ENCODE results near the gene PDP2.
A peak's percentile ranks its signal among the peaks of the same experiment; 100 is the strongest.
"Not testable (repeated sequence)": the region's sequence is repeated elsewhere in the genome, so short reads cannot be mapped to it uniquely, and the experiment has no call there.

Gene PDP2

DNA sequence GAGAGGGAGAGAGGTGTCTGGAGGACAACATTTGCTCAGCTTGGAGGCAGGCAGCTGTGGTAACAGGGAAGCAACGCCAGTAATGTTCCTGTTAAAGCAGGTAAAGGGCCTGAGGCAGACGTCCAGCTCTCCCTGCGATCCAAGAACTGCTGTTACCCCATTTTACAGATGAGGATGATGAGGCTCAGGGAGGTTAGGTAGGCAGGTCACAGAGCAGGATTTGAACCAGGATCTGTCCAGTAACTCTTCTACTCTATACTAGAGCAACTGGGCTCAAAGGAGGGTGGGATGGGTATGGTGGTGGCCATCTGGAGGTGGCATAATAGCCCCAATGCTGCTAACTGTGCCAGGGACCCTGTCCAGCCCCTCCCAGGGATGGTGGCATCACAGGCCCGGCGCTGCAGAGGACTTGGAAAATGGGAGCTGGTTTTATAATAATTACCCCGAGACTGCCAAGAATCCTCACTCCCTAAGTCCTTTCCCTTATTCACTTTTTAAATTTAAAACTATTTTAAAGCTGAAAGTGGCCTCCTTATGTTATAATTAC, 24.1 kb upstream of the PDP2 start:
- no peak for DNase-seq

DNA sequence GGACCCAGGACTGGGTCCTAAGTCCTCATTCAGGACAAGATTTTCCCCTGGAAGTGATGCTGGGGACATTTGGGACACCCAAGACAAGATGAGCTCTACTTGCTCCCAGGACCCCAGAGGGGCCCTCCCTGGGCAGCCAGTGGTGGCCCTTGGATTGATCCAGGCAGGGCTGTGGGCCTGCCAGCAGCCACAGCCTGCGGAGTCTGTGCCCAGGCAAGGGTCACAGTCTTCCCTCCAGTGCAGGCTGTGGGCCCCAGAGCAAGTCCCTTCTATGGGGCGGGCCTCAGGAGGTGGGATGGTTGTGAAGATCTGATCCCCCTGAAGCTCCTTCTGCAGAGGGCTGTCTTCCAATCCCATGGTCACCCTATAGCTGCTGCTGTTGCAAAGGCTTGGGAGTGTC, 23.5 kb upstream of the PDP2 start:
- DNase-seq: no peak

DNA sequence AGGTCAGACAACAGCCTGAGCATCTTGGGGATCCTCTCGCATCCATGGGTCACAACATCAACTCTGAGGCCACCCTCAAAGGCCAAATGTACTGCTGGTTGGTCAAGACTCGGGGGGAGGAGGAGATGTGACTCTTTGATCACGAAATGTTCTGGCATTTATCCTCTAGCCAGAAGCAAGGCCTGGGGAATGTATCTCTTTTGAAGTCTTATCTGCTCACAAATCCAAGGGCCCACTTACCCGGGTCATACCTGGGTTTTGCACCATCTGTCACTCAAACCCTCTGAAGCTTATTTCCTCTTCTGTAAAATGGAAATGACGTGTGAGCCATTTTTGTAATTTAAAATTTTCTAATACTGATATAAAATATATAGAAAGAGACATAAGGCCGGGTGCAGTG, 22.9 kb upstream of the PDP2 start:
- no peak for DNase-seq

DNA sequence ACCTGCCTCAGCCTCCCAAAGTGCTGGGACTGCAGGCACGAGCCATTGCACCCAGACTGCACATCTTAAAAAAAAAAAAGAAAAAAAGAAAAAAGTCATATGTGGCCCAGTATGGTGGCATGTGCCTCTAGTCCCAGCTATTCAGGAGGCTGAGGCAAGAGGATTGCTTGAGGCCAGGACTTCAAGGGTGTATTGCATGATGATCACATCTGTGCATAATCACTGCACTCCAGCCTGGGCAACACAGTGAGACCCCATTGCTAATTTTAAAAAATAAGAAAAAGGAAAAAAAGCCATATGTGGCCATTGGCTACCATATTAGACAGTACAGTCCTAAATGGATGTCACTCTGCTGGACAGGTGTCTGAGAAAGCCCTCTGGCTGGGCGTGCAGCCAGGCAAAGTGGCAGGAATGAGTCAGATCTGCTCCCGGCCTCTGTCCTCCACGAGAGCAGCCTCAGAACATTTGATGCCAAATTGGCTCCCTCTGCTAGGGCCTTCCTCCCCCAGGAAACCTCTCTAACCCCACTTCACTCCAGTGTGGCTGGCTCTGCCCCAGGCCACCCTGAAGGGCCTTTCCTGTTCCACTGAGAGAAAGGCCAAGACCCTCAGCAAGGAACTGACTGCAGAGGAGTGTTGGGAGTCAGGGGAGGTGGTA, 21.4 kb upstream of the PDP2 start:
- no peak for DNase-seq

DNA sequence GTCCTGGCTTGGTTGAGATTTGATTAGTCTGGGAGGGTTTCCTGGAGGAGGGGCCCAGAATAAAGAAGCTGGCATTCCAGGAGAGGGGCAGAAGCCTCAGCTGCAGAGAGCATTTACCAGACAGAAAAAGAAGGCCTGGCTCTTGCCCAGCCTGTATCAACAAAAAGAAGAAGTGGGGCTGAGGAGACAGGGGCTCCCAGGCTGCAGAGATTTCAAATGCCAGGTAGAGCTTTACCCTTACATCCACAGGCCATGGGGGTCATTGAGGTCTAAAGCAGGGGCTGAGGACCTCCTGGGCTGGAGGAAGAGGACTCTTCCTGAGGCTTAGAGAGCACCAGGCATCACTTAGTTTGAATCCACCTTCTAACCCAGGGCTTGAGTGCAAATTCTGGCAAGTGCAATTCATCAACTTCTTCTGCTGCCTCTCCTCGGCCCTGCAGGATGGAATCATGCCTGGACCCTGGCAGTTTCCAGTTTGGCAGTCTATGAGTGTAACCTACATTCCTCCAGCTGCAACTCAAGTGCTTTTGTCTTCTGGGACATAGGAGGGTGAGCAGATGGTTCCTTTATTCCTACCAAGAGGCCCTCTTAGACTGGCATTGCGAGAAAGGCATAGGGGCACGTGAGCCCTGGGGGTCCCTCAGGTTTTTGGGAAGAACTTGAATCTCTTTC, 20.8 kb upstream of the PDP2 start:
- DNase-seq: no peak

DNA sequence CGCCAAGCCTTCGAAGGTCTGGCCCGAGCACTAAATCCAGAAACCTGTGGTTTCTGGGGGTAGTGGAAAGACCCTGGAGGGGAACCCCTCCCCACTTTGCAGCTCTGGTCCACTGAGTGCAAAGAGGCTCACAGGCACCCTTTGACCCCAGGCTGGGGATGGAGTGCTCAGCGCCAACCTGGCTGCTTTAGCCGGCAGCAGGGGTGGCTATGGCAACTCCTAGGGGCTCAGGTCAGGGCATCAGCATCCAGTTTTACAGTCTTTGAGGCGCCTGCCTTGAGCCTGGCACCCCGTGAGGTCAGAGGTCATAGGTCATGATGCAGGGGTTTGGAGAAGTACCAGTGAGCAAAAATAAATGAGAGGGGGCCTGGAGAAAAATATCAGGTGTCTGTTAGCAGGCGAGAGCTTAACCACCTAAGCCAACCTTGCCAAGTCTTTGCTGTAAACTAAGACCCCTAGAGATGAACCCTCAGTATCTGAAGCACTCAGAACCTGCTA, 18.2 kb upstream of the PDP2 start:
- DNase-seq: no peak

DNA sequence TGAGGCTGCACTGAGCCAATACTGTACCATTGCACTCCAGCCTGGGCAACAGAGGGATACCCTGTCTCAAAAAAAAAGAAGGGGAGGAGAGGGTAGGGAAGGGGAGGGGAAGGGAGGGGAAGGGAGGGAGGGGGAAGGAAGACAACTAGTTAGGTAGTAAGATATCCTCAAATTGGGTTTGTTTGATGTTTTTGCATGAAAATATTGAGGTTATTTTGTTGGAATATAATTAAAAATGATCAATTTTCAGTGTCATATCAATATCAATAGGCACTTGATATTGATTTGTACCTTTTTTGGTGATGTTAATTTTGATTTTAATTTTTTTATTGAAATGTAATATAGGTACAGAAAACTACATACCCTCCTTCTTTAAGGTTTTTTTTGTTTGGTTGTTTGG, 16.6 kb upstream of the PDP2 start:
- no peak for DNase-seq

DNA sequence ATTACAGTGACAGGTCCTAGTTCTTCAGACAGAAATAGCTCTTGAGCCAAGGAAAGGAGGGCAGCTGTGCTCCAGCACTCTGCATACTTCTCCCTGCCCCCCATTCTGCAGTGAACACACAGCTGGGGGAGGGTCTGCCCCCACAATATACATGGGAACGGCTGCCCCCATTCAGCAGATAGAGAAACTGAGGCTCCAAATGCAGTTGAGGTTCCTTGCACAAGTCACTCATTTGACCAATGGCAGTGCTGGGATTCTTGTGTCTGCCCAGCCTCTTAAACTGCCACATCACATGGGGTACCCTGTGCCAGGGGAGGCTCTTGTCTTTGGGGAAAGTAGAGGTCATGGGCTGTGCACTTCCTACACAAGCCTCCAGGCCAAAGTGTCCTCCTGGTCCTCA, 10.9 kb upstream of the PDP2 start:
- no peak for DNase-seq

DNA sequence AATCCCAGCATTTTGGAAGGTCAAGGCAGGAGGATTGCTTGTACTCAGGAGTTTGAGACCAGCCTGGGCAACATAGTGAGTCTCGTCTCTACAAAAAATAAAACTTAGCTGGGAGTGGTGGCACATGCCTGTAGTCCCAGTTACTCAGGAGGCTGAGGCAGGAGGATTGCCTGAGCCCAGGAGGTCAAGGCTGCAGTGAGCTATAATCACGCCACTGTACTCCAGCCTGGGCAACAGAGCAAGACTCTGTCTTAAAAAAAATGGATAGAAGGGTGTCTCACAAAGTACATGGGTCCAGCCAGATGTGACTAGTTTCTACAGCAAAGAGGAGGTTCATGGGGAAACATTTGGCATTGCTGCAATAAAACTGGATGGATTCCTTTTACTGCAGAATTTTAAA, 9.0 kb upstream of the PDP2 start:
- not testable (repeated sequence) for DNase-seq

DNA sequence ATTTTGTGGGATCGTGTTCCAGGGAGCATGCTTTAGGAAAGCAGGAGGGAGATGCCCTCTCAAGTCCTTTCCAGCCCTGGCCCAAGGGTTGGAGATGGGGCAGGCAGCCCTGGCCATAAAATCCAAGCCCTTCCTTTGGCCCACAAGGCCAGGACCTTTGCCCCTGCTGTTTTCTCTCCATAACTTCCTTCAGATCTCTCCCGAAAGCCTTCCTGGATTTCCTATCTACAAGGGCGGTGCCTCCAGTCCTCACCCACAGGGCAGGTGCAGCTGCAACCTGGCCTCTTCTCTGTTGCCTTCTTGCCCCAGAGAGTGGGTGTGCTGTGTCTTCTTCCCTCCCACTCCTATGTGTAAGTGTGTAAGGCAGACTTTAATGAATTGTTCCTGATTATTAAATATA, 8.5 kb upstream of the PDP2 start:
- DNase-seq: no peak

DNA sequence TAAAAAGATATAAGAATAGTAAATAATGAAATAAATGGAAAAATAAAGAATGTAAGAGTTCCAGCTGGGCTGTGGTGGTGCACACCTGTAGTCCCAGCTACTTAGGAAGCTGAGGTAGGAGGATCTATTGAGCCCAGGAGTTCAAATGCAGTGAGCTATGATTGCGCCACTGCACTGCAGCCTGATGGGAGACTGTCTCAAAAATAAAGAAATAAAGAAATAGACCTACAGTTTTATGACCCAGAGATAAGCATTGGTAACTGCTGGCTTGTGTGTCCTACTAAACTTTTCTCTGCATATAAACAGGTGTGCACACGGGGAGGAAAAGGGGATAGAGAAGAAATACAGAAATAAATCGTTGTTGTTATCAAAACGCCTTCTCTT, 7.8 kb upstream of the PDP2 start:
- no peak for DNase-seq

DNA sequence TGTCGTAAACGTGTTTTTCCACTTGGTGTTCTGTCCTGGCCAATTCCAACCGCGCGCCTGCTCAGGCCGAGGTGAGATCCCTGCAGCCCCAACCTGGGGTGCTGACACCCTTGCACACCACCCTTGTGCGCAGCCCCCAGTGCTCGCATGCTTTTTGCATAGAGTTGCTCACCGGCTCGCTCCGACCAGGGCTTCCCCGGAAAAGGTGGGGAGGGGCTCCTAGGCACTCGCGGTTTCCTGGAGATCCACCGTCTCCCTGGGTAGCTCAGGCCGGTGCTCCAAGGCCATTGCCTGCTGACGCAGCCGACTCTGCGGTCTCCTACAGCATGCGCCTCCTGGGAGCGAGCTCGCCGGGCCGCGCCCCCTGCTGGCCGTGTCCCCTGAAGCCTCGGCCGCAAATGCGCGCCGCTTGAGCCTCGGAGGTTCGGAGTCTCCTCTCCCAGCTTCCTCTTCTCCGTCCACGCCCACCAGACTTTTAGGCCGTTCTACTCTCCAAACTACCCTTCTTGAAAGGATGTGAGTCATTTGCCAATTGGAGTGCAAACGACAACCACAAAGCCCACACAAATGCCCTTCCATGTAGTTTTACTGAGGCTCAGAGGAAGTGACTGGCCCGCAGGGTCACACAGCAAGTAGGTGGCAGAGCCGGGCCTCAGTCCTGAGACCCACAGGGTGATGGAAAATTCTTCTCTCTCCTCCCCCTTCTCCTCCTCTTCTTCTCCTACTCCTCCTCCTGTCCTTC, 7.2 kb upstream of the PDP2 start:
- DNase-seq: peak; percentile 88

DNA sequence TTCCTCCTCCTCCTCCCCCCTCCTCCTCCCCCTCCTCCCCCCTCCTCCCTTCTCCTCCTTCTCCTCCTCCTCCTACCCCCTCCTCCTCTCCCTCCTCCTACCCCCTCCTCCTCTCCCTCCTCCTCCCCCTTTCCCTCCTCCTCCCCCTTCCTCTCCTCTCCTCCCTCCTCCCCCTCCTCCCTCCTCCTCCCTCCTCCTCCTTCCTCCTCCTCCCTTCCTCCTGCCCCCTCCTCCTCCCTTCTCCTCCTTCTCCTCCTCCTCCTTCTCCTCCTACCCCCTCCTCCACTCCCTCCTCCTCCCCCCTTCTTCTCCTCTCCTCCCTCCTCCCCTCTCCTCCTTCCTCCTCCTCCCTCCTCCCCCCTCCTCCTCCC, 6.6 kb upstream of the PDP2 start:
- DNase-seq: no peak

DNA sequence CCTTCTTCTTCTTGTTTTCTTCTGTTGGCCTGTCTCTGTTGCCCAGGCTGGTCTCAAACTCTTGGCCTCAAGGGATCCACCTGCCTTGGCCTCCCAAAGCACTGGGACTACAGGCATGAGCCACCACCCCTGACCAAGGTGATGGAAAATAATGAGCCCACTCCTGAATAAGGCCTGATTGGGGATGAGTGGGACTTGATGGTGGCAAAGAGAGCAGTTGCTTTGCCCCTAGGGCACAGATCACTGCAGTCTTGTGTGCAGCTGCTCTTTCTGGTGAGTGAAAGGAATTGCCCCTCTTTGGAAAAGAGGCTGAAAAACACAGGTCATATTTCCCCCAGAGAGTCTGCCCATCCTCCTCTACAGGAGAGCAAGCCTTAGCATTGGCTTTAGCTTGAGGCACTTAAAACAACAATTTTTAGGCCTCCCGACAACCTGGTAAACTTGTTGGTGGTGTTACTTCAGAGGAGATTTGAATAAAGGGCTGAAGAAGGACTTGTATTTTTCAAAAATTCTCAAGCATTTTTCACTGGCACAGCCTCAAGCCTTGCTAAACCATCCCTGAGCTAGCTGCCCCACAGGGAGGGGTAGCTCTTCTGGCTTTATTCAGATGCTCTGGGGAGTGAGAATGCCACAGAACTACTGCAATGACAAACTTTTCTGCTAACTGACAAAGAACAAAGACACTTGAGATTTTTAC, 6.1 kb upstream of the PDP2 start:
- DNase-seq: peak; percentile 7

DNA sequence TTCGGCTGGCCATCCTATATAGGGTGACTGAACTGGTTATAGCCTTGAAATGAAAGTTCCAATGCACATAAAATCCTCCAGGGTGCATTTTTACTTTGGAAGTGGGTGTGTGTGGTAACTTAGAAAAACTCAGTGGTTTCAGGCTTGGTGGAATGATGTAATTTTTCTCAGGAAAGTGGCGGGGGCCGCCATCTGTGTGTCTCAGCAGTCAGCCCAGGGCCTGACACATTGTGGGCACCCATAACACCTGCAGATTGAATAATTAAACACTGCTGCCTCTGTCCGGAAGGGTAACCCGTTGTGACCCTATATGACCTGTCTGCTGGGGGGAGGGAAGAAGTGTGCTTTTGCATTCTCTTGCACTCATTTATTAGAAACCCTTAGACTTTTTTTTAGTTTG, 2.2 kb upstream of the PDP2 start:
- DNase-seq: no peak

DNA sequence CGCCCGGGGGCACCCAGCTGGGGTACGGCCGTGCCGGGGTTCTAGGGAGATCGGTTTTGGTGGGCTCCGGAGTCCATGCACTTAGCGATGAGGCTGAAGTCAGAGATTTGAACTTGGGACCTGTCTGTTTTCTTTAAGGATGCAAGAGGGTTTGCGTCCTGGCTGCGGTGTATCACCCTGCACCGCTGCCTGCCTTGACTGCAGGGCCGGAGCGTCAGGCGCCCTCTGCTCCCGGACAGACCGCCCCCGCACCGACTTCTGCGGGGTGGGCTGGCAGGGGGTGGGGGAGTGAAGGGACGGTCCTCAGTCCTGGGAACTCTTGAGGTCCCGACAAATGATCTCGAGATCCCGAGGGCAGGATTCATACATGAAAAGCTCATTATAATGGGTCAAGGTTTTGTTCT, 701 bp downstream of the PDP2 start:
- peak; percentile 4 for DNase-seq

DNA sequence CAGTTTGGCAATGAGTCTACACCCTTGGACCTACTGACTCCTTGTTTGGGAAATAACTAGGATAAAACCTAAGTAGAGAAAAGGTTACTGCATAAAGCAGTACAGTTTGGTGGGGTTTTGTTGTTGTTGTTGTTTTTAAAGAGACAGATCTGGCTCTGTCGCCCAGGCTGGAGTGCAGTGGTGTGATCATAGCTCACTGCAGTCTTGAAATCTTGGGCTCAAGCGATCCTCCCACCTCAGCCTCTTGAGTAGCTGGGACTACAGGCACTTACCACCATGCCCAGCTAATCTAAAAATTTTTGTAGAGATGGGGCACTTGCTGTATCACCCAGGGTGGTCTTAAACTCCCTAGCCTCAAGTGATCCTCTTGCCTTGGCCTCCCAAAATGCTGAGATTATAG, 1.2 kb downstream of the PDP2 start:
- no peak for DNase-seq

DNA sequence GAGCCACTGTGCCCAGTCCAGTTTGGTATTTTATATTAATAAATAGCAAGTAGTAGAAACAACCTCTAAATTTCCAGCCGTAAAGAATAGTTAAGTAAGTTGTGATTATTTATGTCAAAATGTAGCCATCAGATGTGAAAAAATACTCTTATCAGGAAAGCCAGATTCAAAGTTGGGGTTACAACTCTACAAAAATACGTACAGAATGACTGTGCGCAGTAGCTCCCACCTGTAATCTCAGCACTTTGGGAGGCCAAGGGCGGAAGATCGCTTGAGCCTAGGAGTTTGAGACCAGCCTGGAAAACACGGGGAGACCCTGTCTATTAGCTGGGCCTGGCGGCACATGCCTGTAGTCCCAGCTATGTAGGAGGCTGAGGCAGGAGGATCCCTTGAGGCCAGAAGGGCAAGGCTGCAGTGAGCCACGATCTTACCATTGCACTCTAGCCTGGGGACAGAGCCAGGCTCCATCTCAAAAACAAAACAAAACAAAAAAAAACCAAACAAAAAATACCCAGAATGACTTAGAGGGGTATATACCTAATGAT, 1.7 kb downstream of the PDP2 start:
- no peak for DNase-seq

DNA sequence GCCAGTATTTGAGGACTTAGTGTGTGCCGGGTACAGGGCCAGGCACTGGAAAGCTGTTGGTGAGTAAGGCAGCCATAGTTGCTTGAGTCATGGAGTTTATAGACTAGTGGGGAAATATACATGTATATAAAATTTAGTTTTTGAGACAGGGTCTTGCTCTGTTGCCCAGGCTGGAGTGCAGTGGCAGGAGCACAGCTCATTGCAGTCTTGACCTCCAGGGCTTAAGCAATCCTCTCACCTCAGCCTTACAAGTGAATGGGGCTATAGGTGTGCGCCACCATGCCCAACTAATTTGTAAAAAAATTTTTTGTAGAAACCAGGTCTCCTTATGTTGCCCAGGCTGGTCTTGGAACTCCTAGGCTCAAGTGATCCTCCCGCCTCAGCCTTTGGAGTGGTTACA, 2.4 kb downstream of the PDP2 start:
- no peak for DNase-seq

DNA sequence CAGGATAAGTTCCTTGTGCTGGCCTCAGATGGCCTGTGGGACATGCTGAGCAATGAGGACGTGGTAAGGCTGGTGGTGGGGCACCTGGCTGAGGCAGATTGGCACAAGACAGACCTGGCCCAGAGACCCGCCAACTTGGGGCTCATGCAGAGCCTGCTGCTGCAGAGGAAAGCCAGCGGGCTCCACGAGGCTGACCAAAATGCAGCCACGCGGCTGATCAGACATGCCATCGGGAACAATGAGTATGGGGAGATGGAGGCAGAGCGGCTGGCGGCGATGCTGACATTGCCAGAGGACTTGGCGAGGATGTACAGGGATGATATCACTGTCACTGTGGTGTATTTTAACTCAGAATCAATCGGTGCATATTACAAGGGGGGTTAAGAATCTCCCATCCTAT, 5.2 kb downstream of the PDP2 start:
- DNase-seq: no peak

DNA sequence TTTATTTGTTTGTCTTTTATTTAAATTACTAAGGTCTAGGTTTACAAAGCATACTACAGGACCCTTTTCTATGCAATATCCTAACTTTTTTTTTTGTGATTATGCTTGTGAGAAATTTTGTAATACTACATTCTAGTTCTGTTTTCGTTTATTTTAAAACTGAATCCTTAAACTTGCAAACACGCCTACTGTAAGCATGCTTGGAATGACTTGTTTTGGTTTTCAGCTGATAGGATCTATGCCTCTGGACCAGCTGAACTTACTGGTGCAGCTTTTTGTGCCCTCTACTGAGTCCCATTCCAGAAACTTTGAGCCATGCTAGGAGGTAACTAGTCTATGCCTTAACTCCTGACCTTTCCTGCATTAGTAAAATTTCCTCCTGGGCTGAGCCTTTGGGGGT, 6.0 kb downstream of the PDP2 start:
- no peak for DNase-seq

DNA sequence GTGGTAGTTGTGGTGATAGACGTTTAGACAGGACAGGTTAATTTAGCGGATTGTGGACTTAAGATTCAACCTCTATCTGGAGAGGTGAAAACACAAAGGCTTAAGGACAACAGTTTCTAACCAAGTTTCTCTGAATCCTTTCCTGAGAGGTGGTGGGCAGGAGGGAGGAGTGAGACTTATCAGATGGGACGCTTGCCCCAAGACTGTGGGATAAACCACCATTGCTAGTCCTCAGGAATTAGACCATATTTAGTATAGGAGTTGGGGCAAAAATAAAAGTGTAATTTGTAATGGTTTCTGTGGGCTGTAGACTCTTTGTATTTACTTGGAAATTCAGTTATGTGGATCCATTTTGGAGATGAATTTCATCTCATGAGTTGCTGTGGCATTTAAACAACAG, 6.6 kb downstream of the PDP2 start:
- DNase-seq: no peak
